ENCODE data around the gene NCKAP5.

DNA sequence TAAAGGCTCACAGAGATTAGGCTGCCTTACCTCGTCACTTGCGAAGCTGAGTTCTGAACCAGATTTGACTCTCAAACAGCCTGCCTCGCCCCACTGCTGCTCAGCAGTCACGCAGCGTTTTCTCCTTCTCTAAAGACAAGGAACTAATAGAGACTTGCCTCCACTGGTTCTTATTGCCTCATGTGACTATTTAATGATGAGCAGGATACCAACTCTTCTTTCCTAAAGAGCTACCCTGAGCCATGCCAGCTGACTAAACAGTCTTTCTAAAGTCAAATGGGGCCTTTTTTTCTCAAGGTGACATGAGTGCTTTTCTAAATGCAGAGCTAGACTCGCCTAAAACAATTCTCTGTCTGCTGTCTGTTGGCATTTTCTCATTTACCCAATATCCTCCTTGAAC, 147.5 kb downstream of the NCKAP5 start:
- TF ChIP-seq, protein P1, sequence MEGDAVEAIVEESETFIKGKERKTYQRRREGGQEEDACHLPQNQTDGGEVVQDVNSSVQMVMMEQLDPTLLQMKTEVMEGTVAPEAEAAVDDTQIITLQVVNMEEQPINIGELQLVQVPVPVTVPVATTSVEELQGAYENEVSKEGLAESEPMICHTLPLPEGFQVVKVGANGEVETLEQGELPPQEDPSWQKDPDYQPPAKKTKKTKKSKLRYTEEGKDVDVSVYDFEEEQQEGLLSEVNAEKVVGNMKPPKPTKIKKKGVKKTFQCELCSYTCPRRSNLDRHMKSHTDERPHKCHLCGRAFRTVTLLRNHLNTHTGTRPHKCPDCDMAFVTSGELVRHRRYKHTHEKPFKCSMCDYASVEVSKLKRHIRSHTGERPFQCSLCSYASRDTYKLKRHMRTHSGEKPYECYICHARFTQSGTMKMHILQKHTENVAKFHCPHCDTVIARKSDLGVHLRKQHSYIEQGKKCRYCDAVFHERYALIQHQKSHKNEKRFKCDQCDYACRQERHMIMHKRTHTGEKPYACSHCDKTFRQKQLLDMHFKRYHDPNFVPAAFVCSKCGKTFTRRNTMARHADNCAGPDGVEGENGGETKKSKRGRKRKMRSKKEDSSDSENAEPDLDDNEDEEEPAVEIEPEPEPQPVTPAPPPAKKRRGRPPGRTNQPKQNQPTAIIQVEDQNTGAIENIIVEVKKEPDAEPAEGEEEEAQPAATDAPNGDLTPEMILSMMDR (IDR thresholded peaks at IDR 0.05; ENCODE audit: low read depth, low read length), result no peak
- TF ChIP-seq, protein P2, sequence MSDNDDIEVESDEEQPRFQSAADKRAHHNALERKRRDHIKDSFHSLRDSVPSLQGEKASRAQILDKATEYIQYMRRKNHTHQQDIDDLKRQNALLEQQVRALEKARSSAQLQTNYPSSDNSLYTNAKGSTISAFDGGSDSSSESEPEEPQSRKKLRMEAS (IDR thresholded peaks at IDR 0.05; ENCODE audit: low read depth, low read length), result no peak
- TF ChIP-seq POLR2A (IDR thresholded peaks at IDR 0.05; ENCODE audit: extremely low read depth, insufficient read length), result no peak
- no peak for TF ChIP-seq MYC (IDR thresholded peaks at IDR 0.05; ENCODE audit: low read depth, low read length)

Data from NB4 (cell line).